ENCODE measurements around the gene RUFY3. TPM values are rescaled to one million over a fixed set of nuclear protein-coding genes. Genes with fewer than 3 reads are reported as not detected.

The RUFY3 gene
- total and polyA plus RNA-seq, 3 donors from 2014 or later: 84.7 to 247 (median 220) TPM

DNA sequence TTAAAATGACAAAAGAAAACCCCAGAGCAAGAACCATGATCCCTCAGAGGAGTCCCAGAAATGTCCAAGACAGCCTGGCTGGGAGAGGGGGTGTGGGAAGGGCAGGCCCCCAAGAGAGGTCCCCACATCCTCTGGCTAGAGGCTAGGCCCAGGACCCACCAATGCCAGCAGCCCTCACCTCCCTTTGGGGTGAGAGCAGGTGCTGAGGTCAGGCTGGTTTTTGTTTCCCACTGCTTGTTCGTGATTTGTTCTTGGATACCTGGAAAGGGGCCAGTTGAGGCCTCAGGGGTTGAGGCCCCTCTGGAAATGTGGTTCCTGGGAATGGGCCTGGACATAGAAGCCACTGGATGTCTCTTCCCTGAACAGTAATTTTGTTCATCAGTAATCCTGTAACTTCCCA is 120.2 kb downstream of the RUFY3 start:
- 28 to 43% methylated on average over 1 of the region's 1 CpG for WGBS, 2 donors
- Histone ChIP-seq H3K9me3 (no peaks in the 10 kb centered on the region), H3K27me3 (no peaks in the 10 kb centered on the region), H3K4me3 (no peak overlapping the region), H3K27ac (no peak overlapping the region), H3K36me3 (ENCODE audit: low read depth, missing control alignments) (no peaks in the 10 kb centered on the region), H3K4me1 (peaks cover 6% of the 10 kb centered on the region)
- TF ChIP-seq, protein P1, sequence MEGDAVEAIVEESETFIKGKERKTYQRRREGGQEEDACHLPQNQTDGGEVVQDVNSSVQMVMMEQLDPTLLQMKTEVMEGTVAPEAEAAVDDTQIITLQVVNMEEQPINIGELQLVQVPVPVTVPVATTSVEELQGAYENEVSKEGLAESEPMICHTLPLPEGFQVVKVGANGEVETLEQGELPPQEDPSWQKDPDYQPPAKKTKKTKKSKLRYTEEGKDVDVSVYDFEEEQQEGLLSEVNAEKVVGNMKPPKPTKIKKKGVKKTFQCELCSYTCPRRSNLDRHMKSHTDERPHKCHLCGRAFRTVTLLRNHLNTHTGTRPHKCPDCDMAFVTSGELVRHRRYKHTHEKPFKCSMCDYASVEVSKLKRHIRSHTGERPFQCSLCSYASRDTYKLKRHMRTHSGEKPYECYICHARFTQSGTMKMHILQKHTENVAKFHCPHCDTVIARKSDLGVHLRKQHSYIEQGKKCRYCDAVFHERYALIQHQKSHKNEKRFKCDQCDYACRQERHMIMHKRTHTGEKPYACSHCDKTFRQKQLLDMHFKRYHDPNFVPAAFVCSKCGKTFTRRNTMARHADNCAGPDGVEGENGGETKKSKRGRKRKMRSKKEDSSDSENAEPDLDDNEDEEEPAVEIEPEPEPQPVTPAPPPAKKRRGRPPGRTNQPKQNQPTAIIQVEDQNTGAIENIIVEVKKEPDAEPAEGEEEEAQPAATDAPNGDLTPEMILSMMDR (IDR thresholded peaks at IDR 0.05): no peak
- TF ChIP-seq POLR2A (IDR thresholded peaks at IDR 0.05): no peak
- intact Hi-C loops (cut with DNase I; ENCODE audit: low total_unique reads): no loop called here
- DNase-seq: no peak

DNA sequence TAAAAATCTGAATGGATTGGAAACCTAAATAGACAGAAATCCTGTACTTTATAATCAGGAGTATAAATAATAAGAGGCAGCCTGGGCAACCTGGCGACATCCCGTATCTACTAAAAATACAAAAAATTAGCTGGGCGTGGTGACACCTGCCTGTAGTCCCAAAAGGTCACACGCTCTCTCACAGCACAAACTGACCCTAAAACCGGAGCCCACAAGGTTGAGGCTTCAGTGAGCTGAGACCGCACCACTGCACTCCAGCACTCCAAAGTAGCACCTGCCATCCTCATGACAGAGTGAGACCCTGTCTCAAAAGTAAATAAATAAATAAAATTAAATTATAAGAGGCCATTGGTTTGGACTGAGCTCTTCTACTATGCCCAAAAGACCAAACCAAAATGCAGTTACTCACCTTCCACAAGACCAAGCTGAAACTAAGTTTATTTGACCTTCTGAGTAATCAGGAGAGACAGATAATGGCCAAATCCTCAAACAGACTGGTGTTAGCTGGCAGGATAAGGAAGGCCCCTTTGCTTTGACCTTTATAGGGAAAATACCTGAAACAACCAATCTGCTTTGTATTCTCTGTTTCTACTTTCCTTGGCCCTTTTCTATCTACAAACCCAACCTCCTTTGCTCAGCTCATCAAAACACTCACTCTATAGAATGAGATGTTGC is 121.1 kb downstream of the RUFY3 start:
- H3K9me3 ChIP-seq: no peaks in the 10 kb centered on the region
- no peak for TF ChIP-seq POLR2A (IDR thresholded peaks at IDR 0.05)
- TF ChIP-seq, protein P1 (IDR thresholded peaks at IDR 0.05): no peak
- intact Hi-C loops (cut with DNase I; ENCODE audit: low total_unique reads): no loop called here
- no peak overlapping the region for H3K4me3 ChIP-seq
- no peaks in the 10 kb centered on the region for H3K4me1 ChIP-seq
- WGBS, 2 donors: 72 to 84% methylated on average over 6 of the region's 6 CpGs
- no peak for DNase-seq
- H3K27ac ChIP-seq: no peak overlapping the region
- H3K27me3 ChIP-seq: no peaks in the 10 kb centered on the region
- H3K36me3 ChIP-seq (ENCODE audit: low read depth, missing control alignments): no peaks in the 10 kb centered on the region

DNA sequence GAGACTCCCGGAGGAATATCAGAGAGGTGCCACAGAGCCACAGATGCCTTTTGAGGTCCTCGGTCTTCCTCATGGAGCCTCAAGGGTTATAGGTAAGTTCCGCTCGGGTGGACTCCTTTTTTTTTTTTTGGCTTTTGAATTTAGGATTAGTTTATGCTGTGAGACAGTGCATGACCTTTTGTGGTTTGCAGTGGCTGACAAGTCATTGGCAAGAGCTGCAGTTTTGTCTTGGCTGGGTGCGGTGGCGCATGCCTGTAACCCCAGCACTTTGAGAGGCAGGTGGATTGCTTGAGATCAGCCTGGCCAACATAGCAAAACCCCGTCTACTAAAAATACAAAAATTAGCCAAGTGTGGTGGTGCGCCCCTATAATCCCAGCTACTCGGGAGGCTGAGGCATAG is 122.4 kb downstream of the RUFY3 start:
- TF ChIP-seq, protein P1 (IDR thresholded peaks at IDR 0.05): no peak
- TF ChIP-seq POLR2A (IDR thresholded peaks at IDR 0.05): no peak
- intact Hi-C loops (cut with DNase I; ENCODE audit: low total_unique reads): no loop called here
- WGBS, 2 donors: 93 to 95% methylated on average over 8 to 9 of the region's 9 CpGs

DNA sequence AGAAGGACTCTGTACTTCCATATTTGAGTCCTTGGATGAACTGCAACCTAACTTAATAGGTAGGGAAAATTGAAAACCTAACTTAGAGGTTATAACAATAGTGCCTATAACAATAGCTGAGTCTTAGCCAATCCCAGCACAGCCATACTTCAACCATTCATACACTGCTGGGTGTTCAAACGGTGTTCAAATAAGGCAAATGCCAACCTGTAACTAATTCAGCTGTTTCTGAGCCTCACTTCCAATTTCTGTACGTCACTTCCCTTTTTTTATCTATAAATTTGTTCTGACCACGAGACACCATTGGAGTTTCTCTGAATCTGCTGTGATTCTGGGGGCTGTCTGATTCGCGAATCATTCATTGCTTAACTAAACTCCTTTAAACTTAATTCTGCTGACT is 127.5 kb downstream of the RUFY3 start:
- Histone ChIP-seq H3K9me3 (no peaks in the 10 kb centered on the region), H3K4me1 (no peaks in the 10 kb centered on the region), H3K27me3 (no peaks in the 10 kb centered on the region), H3K4me3 (no peak overlapping the region), H3K27ac (no peak overlapping the region), H3K36me3 (ENCODE audit: low read depth, missing control alignments) (no peaks in the 10 kb centered on the region)
- no peak for DNase-seq
- intact Hi-C loops (cut with DNase I; ENCODE audit: low total_unique reads): no loop called here
- TF ChIP-seq, protein P1 (IDR thresholded peaks at IDR 0.05): no peak
- TF ChIP-seq POLR2A (IDR thresholded peaks at IDR 0.05): no peak
- 84 to 87% methylated on average over 5 of the region's 5 CpGs for WGBS, 2 donors

More for the DNA sequence above, 122.4 kb downstream of the RUFY3 start:
- H3K4me1 ChIP-seq: no peaks in the 10 kb centered on the region
- H3K36me3 ChIP-seq (ENCODE audit: low read depth, missing control alignments): no peaks in the 10 kb centered on the region
- no peak for DNase-seq
- H3K27me3 ChIP-seq: no peaks in the 10 kb centered on the region
- no peaks in the 10 kb centered on the region for H3K9me3 ChIP-seq
- H3K4me3 ChIP-seq: no peak overlapping the region
- H3K27ac ChIP-seq: no peak overlapping the region

DNA sequence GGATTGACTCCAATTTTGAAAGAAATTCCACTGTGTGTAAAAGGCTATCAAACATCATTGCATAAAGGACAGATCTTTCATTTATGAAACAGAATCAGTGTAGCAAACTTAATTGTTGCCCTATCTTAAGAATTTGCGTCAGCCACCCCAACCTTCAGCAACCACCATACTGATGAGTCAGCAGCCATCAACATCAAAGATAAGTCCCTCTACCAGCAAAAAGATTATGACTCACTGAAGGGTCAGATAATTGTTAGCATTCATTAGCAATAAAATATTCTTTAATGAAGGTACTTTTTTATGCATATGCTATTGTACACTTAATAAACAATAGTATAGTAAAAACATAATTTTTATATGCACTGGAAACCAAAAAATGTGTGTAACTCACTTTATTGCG is 133.7 kb downstream of the RUFY3 start:
- WGBS, 2 donors: 77 to 78% methylated on average over 2 of the region's 2 CpGs
- DNase-seq: no peak
- H3K9me3 ChIP-seq: no peaks in the 10 kb centered on the region
- H3K27ac ChIP-seq: no peak overlapping the region
- TF ChIP-seq, protein P1 (IDR thresholded peaks at IDR 0.05): no peak
- no peak for TF ChIP-seq POLR2A (IDR thresholded peaks at IDR 0.05)
- H3K27me3 ChIP-seq: no peaks in the 10 kb centered on the region
- intact Hi-C loops (cut with DNase I; ENCODE audit: low total_unique reads): no loop called here
- no peaks in the 10 kb centered on the region for H3K4me1 ChIP-seq
- H3K4me3 ChIP-seq: no peak overlapping the region
- no peaks in the 10 kb centered on the region for H3K36me3 ChIP-seq (ENCODE audit: low read depth, missing control alignments)

Data from testis (tissue), 3 donors.